Smooth muscle cell (in vitro differentiated cells): ENCODE measurements around the gene METRN. TPM values are rescaled to one million over a fixed set of nuclear protein-coding genes. Genes with fewer than 3 reads are reported as not detected.

Source experiments
- DNase-seq: peaks from one replicate; lab custom pipeline; 2025; ENCODE audit not compliant: unreplicated experiment; lab: John Stamatoyannopoulos, UW
- H2AFZ ChIP-seq: fragments of 200-600 bp; sonication (generic); 2 replicates; pipeline ENCODE4 v1.6.0; 2016; ENCODE audit warnings: antibody characterized with exemption, low read depth, mild to moderate bottlenecking
- H3F3A ChIP-seq: fragments of 200-600 bp; sonication (generic); 2 replicates; pipeline ENCODE4 v1.6.0; 2017; ENCODE audit warnings: antibody characterized with exemption, low read depth
- H3K27ac ChIP-seq: fragments of 200-600 bp; sonication (generic); 2 replicates; pipeline ENCODE4 v1.5.1; 2016; ENCODE audit warnings: low read depth, mild to moderate bottlenecking
- H3K27me3 ChIP-seq: fragments of 200-600 bp; sonication (generic); 2 replicates; pipeline ENCODE4 v1.6.1; 2016; ENCODE audit warnings: low read depth, mild to moderate bottlenecking
- H3K36me3 ChIP-seq: fragments of 200-600 bp; sonication (generic); 2 replicates; pipeline ENCODE4 v1.5.1; 2016; ENCODE audit warnings: low read depth
- H3K4me1 ChIP-seq: fragments of 200-600 bp; sonication (generic); 2 replicates; pipeline ENCODE4 v1.5.1; 2016; ENCODE audit warnings: low read depth
- H3K4me2 ChIP-seq: fragments of 200-600 bp; sonication (generic); 2 replicates; pipeline ENCODE4 v1.6.0; 2016; ENCODE audit warnings: mild to moderate bottlenecking
- H3K4me3 ChIP-seq: fragments of 200-600 bp; sonication (generic); 2 replicates; pipeline ENCODE4 v1.5.1; 2016; ENCODE audit warnings: mild to moderate bottlenecking
- H3K79me2 ChIP-seq: fragments of 200-600 bp; sonication (generic); 2 replicates; pipeline ENCODE4 v1.6.0; 2016; ENCODE audit warnings: low read depth, mild to moderate bottlenecking
- H3K9ac ChIP-seq: fragments of 200-600 bp; sonication (generic); 2 replicates; pipeline ENCODE4 v1.6.0; 2016; ENCODE audit warnings: low read depth
- H3K9me3 ChIP-seq: fragments of 200-600 bp; sonication (generic); replicated peaks from 2 replicates; pipeline ENCODE4 v1.5.1; 2016; ENCODE audit warnings: low read depth
- H4K20me1 ChIP-seq: fragments of 200-600 bp; sonication (generic); 2 replicates; pipeline ENCODE4 v1.6.0; 2016; ENCODE audit warnings: low read depth
- CTCF ChIP-seq: fragments of 200-600 bp; sonication (generic); IDR thresholded peaks from 2 replicates; pipeline ENCODE4 v1.5.1; 2017; ENCODE audit warnings: borderline replicate concordance, mild to moderate bottlenecking, antibody characterized with exemption; ENCODE audit not compliant: insufficient read depth, poor library complexity, severe bottlenecking
- WGBS: methylation state at CpG from one replicate; pipeline ENCODE4 v1.1.7; 2016; ENCODE audit warnings: low lambda C conversion rate; 5-methylcytosine and 5-hydroxymethylcytosine counted together
- polyA plus RNA-seq: library from polyadenylated mRNA; unstranded; fragments of >200 nt; fragmentation: Nextera tagmentation; extraction: Ambion mirVana; gene quantifications from 2 replicates; pipeline ENCODE4 v1.2.1, GENCODE V29; 2016
- total RNA-seq: library from RNA; depleted of rRNA; stranded (reverse); fragments of >200 nt; gene quantifications from 2 replicates; pipeline ENCODE4 v1.2.3, GENCODE V29; 2014

METRN gene
- total and polyA plus RNA-seq, 2 experiments from 2014 or later = 30.6 to 193 TPM

GRCh38 chr16:710500-711075 is 4.3 kb upstream of the METRN start:
- H3K79me2 ChIP-seq = no peaks in the 10 kb centered on the region
- no peaks in the 10 kb centered on the region for H3F3A ChIP-seq
- no peak for DNase-seq
- H4K20me1 ChIP-seq = no peaks in the 10 kb centered on the region
- H3K9ac ChIP-seq = no peak overlapping the region
- no peak overlapping the region for H3K27ac ChIP-seq
- no peak for TF ChIP-seq CTCF
- no peak overlapping the region for H2AFZ ChIP-seq
- H3K9me3 ChIP-seq = no peaks in the 10 kb centered on the region
- H3K4me1 ChIP-seq = peaks cover 8% of the 10 kb centered on the region
- H3K36me3 ChIP-seq = no peaks in the 10 kb centered on the region
- no peak overlapping the region for H3K4me3 ChIP-seq
- no peak overlapping the region for H3K4me2 ChIP-seq
- H3K27me3 ChIP-seq = peaks cover 35% of the 10 kb centered on the region
- WGBS = 88% methylated on average over 13 of the region's 21 CpGs

GRCh38 chr16:711084-711483 is 3.8 kb upstream of the METRN start:
- Histone ChIP-seq H2AFZ (no peak overlapping the region), H3K4me1 (peaks cover 8% of the 10 kb centered on the region), H3K79me2 (no peaks in the 10 kb centered on the region), H3K36me3 (no peaks in the 10 kb centered on the region), H4K20me1 (peaks cover 4% of the 10 kb centered on the region), H3K27me3 (peaks cover 33% of the 10 kb centered on the region), H3F3A (no peaks in the 10 kb centered on the region), H3K9ac (no peak overlapping the region), H3K27ac (no peak overlapping the region), H3K9me3 (no peaks in the 10 kb centered on the region), H3K4me2 (no peak overlapping the region), H3K4me3 (no peak overlapping the region)
- DNase-seq = no peak
- no peak for TF ChIP-seq CTCF
- WGBS = 84% methylated on average over 12 of the region's 12 CpGs

- Histone ChIP-seq H3K79me2 (no peaks in the 10 kb centered on the region), H2AFZ (no peak overlapping the region), H3K9me3 (no peaks in the 10 kb centered on the region), H3K4me3 (no peak overlapping the region), H4K20me1 (peaks cover 8% of the 10 kb centered on the region), H3K9ac (no peak overlapping the region), H3F3A (no peaks in the 10 kb centered on the region), H3K4me2 (no peak overlapping the region), H3K27me3 (peaks cover 26% of the 10 kb centered on the region), H3K36me3 (no peaks in the 10 kb centered on the region), H3K27ac (no peak overlapping the region), H3K4me1 (peaks cover 13% of the 10 kb centered on the region)
- DNase-seq = peak; percentile 32
- TF ChIP-seq CTCF = peak; percentile 95
- 21% methylated on average over 25 of the region's 25 CpGs for WGBS
Observed at GRCh38 chr16:711548-712320, 3.2 kb upstream of the METRN start.
